Measurements from ENCODE around the gene CADPS. TPM values are rescaled to one million over a fixed set of nuclear protein-coding genes. Genes with fewer than 3 reads are reported as not detected.

The CADPS gene
- 10 to 100 TPM in 1 of 4 donors, 1 to 10 TPM in 2, under 1 TPM in 1; 0.31 to 14.4 (median 5.2) TPM for total RNA-seq

DNA sequence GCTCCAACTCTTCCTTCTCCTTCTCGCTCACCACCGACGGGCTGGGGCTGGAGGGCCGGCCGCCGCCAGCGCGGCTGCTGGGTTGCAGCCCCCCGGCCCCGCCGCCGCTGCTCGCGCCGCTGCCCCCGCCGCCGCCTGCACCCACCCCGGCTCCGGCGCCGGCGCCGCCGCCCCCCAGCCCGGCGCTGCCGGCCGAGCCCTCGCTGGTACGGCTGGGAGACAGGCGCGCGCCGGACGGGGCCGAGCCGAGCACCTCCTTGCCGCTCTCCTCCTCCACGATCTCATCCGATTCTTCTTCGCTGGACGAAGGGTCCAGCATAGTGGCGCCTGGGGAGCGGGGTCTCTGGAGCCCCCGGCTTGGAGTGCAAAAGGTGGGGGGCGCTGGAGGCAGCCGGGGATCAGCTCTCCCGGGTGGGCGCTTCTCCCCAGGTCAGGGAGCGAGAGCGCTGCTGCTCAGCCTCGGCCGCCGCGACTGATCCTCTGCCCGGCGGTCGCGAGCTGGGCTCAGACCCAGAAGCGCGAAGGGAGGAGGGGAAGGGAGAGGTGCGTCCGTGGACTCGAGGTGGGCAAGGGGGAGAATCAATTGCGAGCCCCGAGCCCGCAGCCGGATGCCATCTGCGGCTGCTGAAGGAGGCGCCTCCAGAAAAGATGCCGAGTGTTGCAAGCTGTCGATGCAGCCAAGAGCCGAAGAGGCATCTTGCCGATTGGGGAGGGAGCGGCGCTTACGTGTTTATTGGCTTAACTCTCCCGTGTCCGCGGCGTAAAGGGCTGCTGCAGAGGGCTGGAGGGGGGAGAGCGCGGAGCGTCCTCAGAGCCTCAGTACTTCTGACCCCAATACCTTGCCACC is at the start of gene CADPS:
Gene CADPS, minus strand, starts transcription at position 706 of the 847 bp plus-strand sequence. Its CDS starts 387 bp downstream, at position 319.
- 3% methylated on average over 20 of the region's 85 CpGs; no CpG with 5 or more reads in 1 of the 2 donors for WGBS, 2 donors (ENCODE audit: low coverage in 1 of 2)
- TF ChIP-seq POLR2A (IDR thresholded peaks at IDR 0.05) (no peak), EP300 (IDR thresholded peaks at IDR 0.05) (no peak), POLR2AphosphoS5 (IDR thresholded peaks at IDR 0.05) (no peak)
- TF ChIP-seq, protein P1, sequence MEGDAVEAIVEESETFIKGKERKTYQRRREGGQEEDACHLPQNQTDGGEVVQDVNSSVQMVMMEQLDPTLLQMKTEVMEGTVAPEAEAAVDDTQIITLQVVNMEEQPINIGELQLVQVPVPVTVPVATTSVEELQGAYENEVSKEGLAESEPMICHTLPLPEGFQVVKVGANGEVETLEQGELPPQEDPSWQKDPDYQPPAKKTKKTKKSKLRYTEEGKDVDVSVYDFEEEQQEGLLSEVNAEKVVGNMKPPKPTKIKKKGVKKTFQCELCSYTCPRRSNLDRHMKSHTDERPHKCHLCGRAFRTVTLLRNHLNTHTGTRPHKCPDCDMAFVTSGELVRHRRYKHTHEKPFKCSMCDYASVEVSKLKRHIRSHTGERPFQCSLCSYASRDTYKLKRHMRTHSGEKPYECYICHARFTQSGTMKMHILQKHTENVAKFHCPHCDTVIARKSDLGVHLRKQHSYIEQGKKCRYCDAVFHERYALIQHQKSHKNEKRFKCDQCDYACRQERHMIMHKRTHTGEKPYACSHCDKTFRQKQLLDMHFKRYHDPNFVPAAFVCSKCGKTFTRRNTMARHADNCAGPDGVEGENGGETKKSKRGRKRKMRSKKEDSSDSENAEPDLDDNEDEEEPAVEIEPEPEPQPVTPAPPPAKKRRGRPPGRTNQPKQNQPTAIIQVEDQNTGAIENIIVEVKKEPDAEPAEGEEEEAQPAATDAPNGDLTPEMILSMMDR (IDR thresholded peaks at IDR 0.05), result no peak
- Histone ChIP-seq H3K9me3 (peaks cover 0 to 9% (median 0%) of the 10 kb centered on the region in 3 donors), H3K4me1 (peaks cover 0 to 22% (median 10%) of the 10 kb centered on the region in 3 donors), H3K27ac (peak within 1 kb of the TSS in 1 of 4 donors; percentile 44), H3K36me3 (no peaks in the 10 kb centered on the region), H3K4me3 (peak within 1 kb of the TSS; percentile 17 to 59), H3K27me3 (peaks cover 59% of the 10 kb centered on the region)
- no peak for ATAC-seq

- Histone ChIP-seq H3K4me1 (no peaks in the 10 kb centered on the region), H3K9me3 (no peaks in the 10 kb centered on the region), H3K4me3 (no peak overlapping the region), H3K36me3 (no peaks in the 10 kb centered on the region), H3K27me3 (peaks cover 12% of the 10 kb centered on the region), H3K27ac (no peak overlapping the region)
- 21 to 46% methylated on average over 1 to 2 of the region's 2 CpGs for WGBS, 2 donors (ENCODE audit: low coverage in 1 of 2)
- TF ChIP-seq EP300 (IDR thresholded peaks at IDR 0.05), result no peak
- no peak for TF ChIP-seq POLR2A (IDR thresholded peaks at IDR 0.05)
- no peak for TF ChIP-seq POLR2AphosphoS5 (IDR thresholded peaks at IDR 0.05)
- TF ChIP-seq, protein P1 (IDR thresholded peaks at IDR 0.05), result no peak
- no peak for ATAC-seq
Measured at GRCh38 chr3:62923066-62923465, 47.9 kb upstream of the CADPS start.

DNA sequence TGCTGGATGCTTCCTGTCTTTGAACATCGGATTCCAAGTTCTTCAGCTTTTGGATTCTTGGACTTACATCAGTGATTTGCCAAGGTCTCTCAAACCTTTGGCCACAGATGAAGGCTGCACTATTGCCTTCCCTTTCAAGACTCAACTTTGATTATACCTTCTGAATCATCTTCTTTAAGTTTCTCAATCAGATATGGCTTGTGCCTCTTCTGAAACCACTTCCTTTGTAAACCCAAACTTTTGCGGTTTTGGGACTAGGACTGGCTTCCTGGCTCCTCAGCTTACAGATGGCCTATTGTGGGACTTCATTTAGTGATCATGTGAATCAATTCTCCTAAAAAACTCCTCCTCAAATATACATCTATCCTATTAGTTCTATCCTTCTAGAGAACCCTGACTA is 47.1 kb upstream of the CADPS start:
- peaks cover 12% of the 10 kb centered on the region for H3K27me3 ChIP-seq
- no peaks in the 10 kb centered on the region for H3K4me1 ChIP-seq
- no peaks in the 10 kb centered on the region for H3K36me3 ChIP-seq
- no peak for TF ChIP-seq EP300 (IDR thresholded peaks at IDR 0.05)
- TF ChIP-seq POLR2AphosphoS5 (IDR thresholded peaks at IDR 0.05), result no peak
- TF ChIP-seq, protein P1 (IDR thresholded peaks at IDR 0.05), result no peak
- no peak for TF ChIP-seq POLR2A (IDR thresholded peaks at IDR 0.05)
- ATAC-seq, result no peak
- no peaks in the 10 kb centered on the region for H3K9me3 ChIP-seq
- no peak overlapping the region for H3K27ac ChIP-seq
- WGBS, 2 donors (ENCODE audit: low coverage in 1 of 2), result 64 to 68% methylated on average over 2 of the region's 2 CpGs
- no peak overlapping the region for H3K4me3 ChIP-seq

DNA sequence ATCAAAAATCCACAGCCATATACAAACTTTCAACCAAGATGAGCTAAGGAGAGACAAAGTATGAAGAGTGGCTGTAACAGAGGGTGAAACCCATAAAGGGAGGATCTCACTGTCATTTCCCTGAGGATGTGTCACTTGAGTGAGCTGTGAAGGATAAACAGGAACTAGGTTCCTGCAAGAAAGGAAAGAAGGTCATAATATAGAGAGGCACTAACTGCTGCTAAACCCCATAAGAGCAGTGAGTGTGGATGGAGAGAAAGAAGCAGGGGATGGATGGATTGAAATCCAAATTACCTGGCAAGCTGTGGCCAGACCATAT is 45.2 kb upstream of the CADPS start:
- ATAC-seq, result no peak
- no peaks in the 10 kb centered on the region for H3K4me1 ChIP-seq

More for the DNA sequence above, 45.2 kb upstream of the CADPS start:
- Histone ChIP-seq H3K27ac (no peak overlapping the region), H3K9me3 (no peaks in the 10 kb centered on the region), H3K36me3 (no peaks in the 10 kb centered on the region), H3K27me3 (peaks cover 12% of the 10 kb centered on the region), H3K4me3 (no peak overlapping the region)
- TF ChIP-seq POLR2A (IDR thresholded peaks at IDR 0.05), result no peak
- no peak for TF ChIP-seq POLR2AphosphoS5 (IDR thresholded peaks at IDR 0.05)
- TF ChIP-seq EP300 (IDR thresholded peaks at IDR 0.05), result no peak
- TF ChIP-seq, protein P1 (IDR thresholded peaks at IDR 0.05), result no peak
